Measurements from ENCODE around the gene OAS2.

DNA sequence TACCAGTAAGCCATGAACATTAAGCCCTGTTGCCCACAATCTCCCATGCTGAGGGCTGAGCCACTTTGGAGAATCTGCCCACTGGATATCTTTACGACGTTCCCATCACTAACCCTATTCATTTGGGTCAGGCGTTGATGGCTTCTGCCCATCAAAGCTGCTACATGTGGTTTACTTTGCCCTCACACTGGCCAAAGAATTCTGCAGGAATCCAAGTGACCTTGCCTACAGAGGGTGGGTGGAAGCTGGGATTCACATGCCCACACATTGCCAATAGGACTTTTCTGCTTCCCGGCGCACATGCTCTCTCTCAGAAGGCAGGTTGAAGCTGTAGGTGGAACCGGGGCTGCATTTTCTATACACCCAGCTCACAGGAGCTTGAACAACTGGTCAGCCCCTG is 28.3 kb downstream of the OAS2 start:
- TF ChIP-seq TAF1 (IDR thresholded peaks at IDR 0.05; ENCODE audit: borderline replicate concordance, insufficient read depth, low read length) (no peak), POLR2AphosphoS5 (IDR thresholded peaks at IDR 0.05; ENCODE audit: low read depth, low read length) (no peak)
- TF ChIP-seq, protein P1, sequence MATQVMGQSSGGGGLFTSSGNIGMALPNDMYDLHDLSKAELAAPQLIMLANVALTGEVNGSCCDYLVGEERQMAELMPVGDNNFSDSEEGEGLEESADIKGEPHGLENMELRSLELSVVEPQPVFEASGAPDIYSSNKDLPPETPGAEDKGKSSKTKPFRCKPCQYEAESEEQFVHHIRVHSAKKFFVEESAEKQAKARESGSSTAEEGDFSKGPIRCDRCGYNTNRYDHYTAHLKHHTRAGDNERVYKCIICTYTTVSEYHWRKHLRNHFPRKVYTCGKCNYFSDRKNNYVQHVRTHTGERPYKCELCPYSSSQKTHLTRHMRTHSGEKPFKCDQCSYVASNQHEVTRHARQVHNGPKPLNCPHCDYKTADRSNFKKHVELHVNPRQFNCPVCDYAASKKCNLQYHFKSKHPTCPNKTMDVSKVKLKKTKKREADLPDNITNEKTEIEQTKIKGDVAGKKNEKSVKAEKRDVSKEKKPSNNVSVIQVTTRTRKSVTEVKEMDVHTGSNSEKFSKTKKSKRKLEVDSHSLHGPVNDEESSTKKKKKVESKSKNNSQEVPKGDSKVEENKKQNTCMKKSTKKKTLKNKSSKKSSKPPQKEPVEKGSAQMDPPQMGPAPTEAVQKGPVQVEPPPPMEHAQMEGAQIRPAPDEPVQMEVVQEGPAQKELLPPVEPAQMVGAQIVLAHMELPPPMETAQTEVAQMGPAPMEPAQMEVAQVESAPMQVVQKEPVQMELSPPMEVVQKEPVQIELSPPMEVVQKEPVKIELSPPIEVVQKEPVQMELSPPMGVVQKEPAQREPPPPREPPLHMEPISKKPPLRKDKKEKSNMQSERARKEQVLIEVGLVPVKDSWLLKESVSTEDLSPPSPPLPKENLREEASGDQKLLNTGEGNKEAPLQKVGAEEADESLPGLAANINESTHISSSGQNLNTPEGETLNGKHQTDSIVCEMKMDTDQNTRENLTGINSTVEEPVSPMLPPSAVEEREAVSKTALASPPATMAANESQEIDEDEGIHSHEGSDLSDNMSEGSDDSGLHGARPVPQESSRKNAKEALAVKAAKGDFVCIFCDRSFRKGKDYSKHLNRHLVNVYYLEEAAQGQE (IDR thresholded peaks at IDR 0.05; ENCODE audit: insufficient read depth in 1 of 2, low read depth in 2 of 2, low read length in 2 of 2): no peak

Data from PFSK-1 (cell line).